Activated naive CD8-positive, alpha-beta T cell treated with anti-CD3 and anti-CD28 coated beads, Interleukin-2, amount 10 ng/mL, durations not matched to agents 7 days and 5 days (primary cell): ENCODE measurements around the gene TEKT5. TPM values are rescaled to one million over a fixed set of nuclear protein-coding genes. Genes with fewer than 3 reads are reported as not detected.
"Not testable (repeated sequence)": the region's sequence is repeated elsewhere in the genome, so short reads cannot be mapped to it uniquely, and the experiment has no call there.

Experiments used
- ATAC-seq: fragments of 150-1000 bp; cut with Tn5 transposase; one replicate; pipeline ENCODE4 v1.10.0; 2021; ENCODE audit warnings: low read depth, moderate library complexity
- POLR2A ChIA-PET: fragments of 350-600 bp; sonication (Branson Sonifier 250); formaldehyde crosslinking; loops from one replicate; lab custom pipeline; 2021; ENCODE audit warnings: antibody characterized with exemption; lab: Charles Lee
- DNase-seq: peaks from one replicate; pipeline ENCODE4 v3.0.0; 2021
- H3K27ac Mint-ChIP-seq: one replicate; pipeline ENCODE4 v1.8.0; 2022; ENCODE audit warnings: mild to moderate bottlenecking, mixed read lengths
- H3K27me3 Mint-ChIP-seq: one replicate; pipeline ENCODE4 v1.8.0; 2022; ENCODE audit warnings: mild to moderate bottlenecking, moderate library complexity, mixed read lengths
- H3K36me3 Mint-ChIP-seq: one replicate; pipeline ENCODE4 v1.8.0; 2021; ENCODE audit warnings: mild to moderate bottlenecking, mixed read lengths
- H3K4me1 Mint-ChIP-seq: one replicate; pipeline ENCODE4 v1.8.0; 2021; ENCODE audit warnings: mixed read lengths
- H3K4me3 Mint-ChIP-seq: one replicate; pipeline ENCODE4 v1.8.0; 2022; ENCODE audit warnings: mild to moderate bottlenecking, moderate library complexity, mixed read lengths
- H3K9me3 Mint-ChIP-seq: one replicate; pipeline ENCODE4 v1.8.0; 2021; ENCODE audit warnings: mixed read lengths
- total RNA-seq, 2 experiments: library from RNA; stranded (reverse); gene quantifications; one replicate each; pipeline ENCODE4 v1.2.3, GENCODE V29; 2021

TEKT5 gene
- total RNA-seq = not detected

GRCh38 chr16:10694830-10695229 is at the start of gene TEKT5:
Gene TEKT5, minus strand, starts transcription at chr16:10694930. Its CDS starts 57 bp downstream, at chr16:10694873.
- H3K4me1 Mint-ChIP-seq = peaks cover 4% of the 10 kb centered on the region
- no peak within 1 kb of the TSS for H3K4me3 Mint-ChIP-seq
- DNase-seq (no peak), ATAC-seq (no peak)
- H3K27me3 Mint-ChIP-seq = no peaks in the 10 kb centered on the region
- H3K36me3 Mint-ChIP-seq = no peaks in the 10 kb centered on the region
- no peak within 1 kb of the TSS for H3K27ac Mint-ChIP-seq
- POLR2A ChIA-PET = no interaction called here
- no peaks in the 10 kb centered on the region for H3K9me3 Mint-ChIP-seq

GRCh38 chr16:10743610-10744369 is 49.1 kb upstream of the TEKT5 start, which contains the start of gene NUBP1:
Gene NUBP1, plus strand, starts transcription at chr16:10743842. Its CDS starts 22 bp downstream, at chr16:10743864.
- POLR2A ChIA-PET = interaction anchor here (0.7 to 2.3 kb wide), 13 partner anchors 13 to 1652 kb away, joined by 3 to 17 read pairs (median 3); partner anchors contain the start of genes CIITA, CLEC16A, DEXI and HAPSTR1
- Mint-ChIP-seq H3K4me3 (peak within 1 kb of the TSS; percentile 98), H3K36me3 (peaks cover 3% of the 10 kb centered on the region), H3K27ac (peak within 1 kb of the TSS; percentile 93), H3K9me3 (no peaks in the 10 kb centered on the region), H3K27me3 (no peaks in the 10 kb centered on the region), H3K4me1 (peaks cover 44% of the 10 kb centered on the region)
- peak; percentile 91 for ATAC-seq
- peak; percentile 98 for DNase-seq

- Mint-ChIP-seq H3K9me3 (no peaks in the 10 kb centered on the region), H3K27ac (peak overlapping the region; percentile 93), H3K27me3 (no peaks in the 10 kb centered on the region), H3K36me3 (peaks cover 2% of the 10 kb centered on the region), H3K4me1 (peaks cover 48% of the 10 kb centered on the region), H3K4me3 (peak overlapping the region; percentile 98)
- ATAC-seq (no peak), DNase-seq (no peak)
- POLR2A ChIA-PET = interaction anchor here (1.0 to 2.3 kb wide), 8 partner anchors 128 to 1652 kb away, joined by 3 to 17 read pairs (median 4); partner anchors contain the start of genes CIITA, CLEC16A and HAPSTR1
Observed at GRCh38 chr16:10743227-10743609, 48.5 kb upstream of the TEKT5 start.

- no peak overlapping the region for H3K27ac Mint-ChIP-seq
- no peaks in the 10 kb centered on the region for H3K9me3 Mint-ChIP-seq
- no peaks in the 10 kb centered on the region for H3K27me3 Mint-ChIP-seq
- POLR2A ChIA-PET = interaction anchor here (0.6 kb wide), 1 partner anchor 350 kb away, joined by 5 read pairs; no protein-coding TSS in a partner anchor
- ATAC-seq = no peak
- no peak for DNase-seq
- H3K4me1 Mint-ChIP-seq = peaks cover 55% of the 10 kb centered on the region
- H3K4me3 Mint-ChIP-seq = no peak overlapping the region
- peaks cover 2% of the 10 kb centered on the region for H3K36me3 Mint-ChIP-seq
Observed at GRCh38 chr16:10741844-10742243, 47.1 kb upstream of the TEKT5 start.

- Mint-ChIP-seq H3K27ac (peak overlapping the region; percentile 52), H3K4me1 (peaks cover 54% of the 10 kb centered on the region), H3K4me3 (peak overlapping the region; percentile 16)
- ATAC-seq, H3K36me3 Mint-ChIP-seq, POLR2A ChIA-PET, H3K27me3 Mint-ChIP-seq, H3K9me3 Mint-ChIP-seq, DNase-seq: not testable (repeated sequence)
Observed at GRCh38 chr16:10741249-10741648, 46.5 kb upstream of the TEKT5 start.

- Mint-ChIP-seq H3K4me3 (peak overlapping the region; percentile 16), H3K27ac (peak overlapping the region; percentile 52), H3K4me1 (peaks cover 54% of the 10 kb centered on the region), H3K36me3 (peaks cover 2% of the 10 kb centered on the region), H3K27me3 (no peaks in the 10 kb centered on the region), H3K9me3 (no peaks in the 10 kb centered on the region)
- ATAC-seq (no peak), DNase-seq (no peak)
- POLR2A ChIA-PET = interaction anchor here (0.6 to 0.9 kb wide), 2 partner anchors 136 to 138 kb away, joined by 3 to 4 read pairs; partner anchors contain the start of gene CIITA
Observed at GRCh38 chr16:10740845-10741208, 46.1 kb upstream of the TEKT5 start.

GRCh38 chr16:10740000-10740844 is 45.5 kb upstream of the TEKT5 start:
- no peaks in the 10 kb centered on the region for H3K27me3 Mint-ChIP-seq
- peaks cover 2% of the 10 kb centered on the region for H3K36me3 Mint-ChIP-seq
- DNase-seq (no peak), ATAC-seq (no peak)
- no peaks in the 10 kb centered on the region for H3K9me3 Mint-ChIP-seq
- peak overlapping the region; percentile 31 for H3K27ac Mint-ChIP-seq
- POLR2A ChIA-PET = interaction anchor here (0.6 to 0.9 kb wide), 2 partner anchors 136 to 139 kb away, joined by 3 to 4 read pairs; partner anchors contain the start of gene CIITA
- H3K4me1 Mint-ChIP-seq = peaks cover 51% of the 10 kb centered on the region
- H3K4me3 Mint-ChIP-seq = peak overlapping the region; percentile 34

GRCh38 chr16:10738231-10739077 is 43.7 kb upstream of the TEKT5 start:
- Mint-ChIP-seq H3K27ac (no peak overlapping the region), H3K4me1 (peaks cover 43% of the 10 kb centered on the region), H3K9me3 (no peaks in the 10 kb centered on the region), H3K36me3 (no peaks in the 10 kb centered on the region), H3K27me3 (no peaks in the 10 kb centered on the region), H3K4me3 (no peak overlapping the region)
- DNase-seq (peak; percentile 45), ATAC-seq (peak; percentile 31)
- POLR2A ChIA-PET = interaction anchor here (0.6 to 0.7 kb wide), 2 partner anchors 59 to 199 kb away, joined by 3 to 5 read pairs; no protein-coding TSS in a partner anchor

- H3K4me1 Mint-ChIP-seq = peaks cover 38% of the 10 kb centered on the region
- peak; percentile 51 for DNase-seq
- no peaks in the 10 kb centered on the region for H3K27me3 Mint-ChIP-seq
- peak; percentile 37 for ATAC-seq
- POLR2A ChIA-PET = interaction anchor here (0.7 to 0.8 kb wide), 4 partner anchors 209 to 1603 kb away, joined by 3 to 5 read pairs (median 3); no protein-coding TSS in a partner anchor
- peak overlapping the region; percentile 64 for H3K27ac Mint-ChIP-seq
- H3K9me3 Mint-ChIP-seq = peaks cover 1% of the 10 kb centered on the region
- H3K36me3 Mint-ChIP-seq = no peaks in the 10 kb centered on the region
- H3K4me3 Mint-ChIP-seq = peak overlapping the region; percentile 28
Observed at GRCh38 chr16:10737068-10737625, 42.4 kb upstream of the TEKT5 start.

- ATAC-seq = no peak
- DNase-seq = no peak
- no peaks in the 10 kb centered on the region for H3K4me1 Mint-ChIP-seq
- no peaks in the 10 kb centered on the region for H3K27me3 Mint-ChIP-seq
- H3K36me3 Mint-ChIP-seq = no peaks in the 10 kb centered on the region
- H3K4me3 Mint-ChIP-seq = no peak overlapping the region
- H3K9me3 Mint-ChIP-seq = peaks cover 1% of the 10 kb centered on the region
- H3K27ac Mint-ChIP-seq = no peak overlapping the region
- POLR2A ChIA-PET = no interaction called here
Observed at GRCh38 chr16:10731790-10732189, 37.1 kb upstream of the TEKT5 start.

- no peak overlapping the region for H3K4me3 Mint-ChIP-seq
- H3K27me3 Mint-ChIP-seq = no peaks in the 10 kb centered on the region
- H3K9me3 Mint-ChIP-seq = peaks cover 1% of the 10 kb centered on the region
- H3K4me1 Mint-ChIP-seq = no peaks in the 10 kb centered on the region
- ATAC-seq (no peak), DNase-seq (no peak)
- POLR2A ChIA-PET = no interaction called here
- no peaks in the 10 kb centered on the region for H3K36me3 Mint-ChIP-seq
- H3K27ac Mint-ChIP-seq = no peak overlapping the region
Observed at GRCh38 chr16:10729104-10730048, 34.6 kb upstream of the TEKT5 start.
